Thymus (tissue), 14 donors: Measurements from ENCODE around the gene RPL39L. TPM values are rescaled to one million over a fixed set of nuclear protein-coding genes. Genes with fewer than 3 reads are reported as not detected.

Experiments
- DNase-seq, 9 donors: peaks; one replicate each; pipeline ENCODE4 v3.0.0-alpha.2; 2013; ENCODE audit warnings: low spot score in 9 of 9, low read depth in 6 of 9, missing footprints in 1 of 9
- H3K27ac ChIP-seq, 2 donors: one replicate each; pipeline ENCODE4 v1.5.1; 2013; ENCODE audit warnings: control low read depth in 1 of 2, low read depth in 1 of 2, low read length in 1 of 2, mild to moderate bottlenecking in 1 of 2, moderate library complexity in 1 of 2
- H3K27me3 ChIP-seq, 2 donors: one replicate each; pipeline ENCODE4 v1.5.1; 2013; ENCODE audit warnings: low read length in 1 of 2; ENCODE audit not compliant: control insufficient read depth in 2 of 2, insufficient read depth in 1 of 2
- H3K36me3 ChIP-seq, 2 donors: one replicate each; pipeline ENCODE4 v1.5.1; 2013; ENCODE audit warnings: low read length in 1 of 2, mild to moderate bottlenecking in 1 of 2, moderate library complexity in 1 of 2; ENCODE audit not compliant: control insufficient read depth in 2 of 2, insufficient read depth in 2 of 2
- H3K4me1 ChIP-seq, 2 donors: one replicate each; pipeline ENCODE4 v1.5.1; 2013; ENCODE audit warnings: low read length in 2 of 2; ENCODE audit not compliant: control insufficient read depth in 2 of 2, insufficient read depth in 2 of 2
- H3K4me3 ChIP-seq, 2 donors: one replicate each; pipeline ENCODE4 v1.5.1; 2013; ENCODE audit warnings: low read length in 2 of 2, control low read depth in 1 of 2, mild to moderate bottlenecking in 1 of 2
- H3K9me3 ChIP-seq, 2 donors: one replicate each; pipeline ENCODE4 v1.5.1; 2013; ENCODE audit warnings: low read length in 1 of 2, mild to moderate bottlenecking in 1 of 2; ENCODE audit not compliant: control insufficient read depth in 2 of 2, insufficient read depth in 1 of 2
- WGBS: extraction: QIAGEN DNeasy Blood & Tissue Kit; methylation state at CpG from one replicate; pipeline ENCODE4 v1.1.7; 2013; 5-methylcytosine and 5-hydroxymethylcytosine counted together
- long read RNA-seq, 10 donors: transcript quantifications; one replicate each; lab custom pipeline, GENCODE V29; 2026
- polyA plus RNA-seq: library from polyadenylated mRNA; stranded (reverse); fragments of 200-250 nt; gene quantifications from one replicate; pipeline ENCODE4 v1.2.3, GENCODE V29; 2013
- total RNA-seq: library from RNA; stranded (reverse); fragments of 120-200 nt; gene quantifications from one replicate; pipeline ENCODE4 v1.2.4, GENCODE V29; 2013
- donor health status: healthy.

The RPL39L gene
- 36.6 TPM for total RNA-seq
- 7.6 TPM for polyA plus RNA-seq
- long read RNA-seq, donor 1, result 0 reads
- long read RNA-seq, donor 2, result 0 reads
- long read RNA-seq, donor 3, transcript RPL39L-201 (3 exons, 756 nt), result major isoform, 38 of 40 reads
- long read RNA-seq, donor 3, partial matches to known transcripts, result 0 of 40 reads
- long read RNA-seq, donor 3, other reads (novel, unspliced or antisense), result 0 of 40 reads
- long read RNA-seq, donor 4, partial matches to known transcripts, result 0 of 4 reads
- long read RNA-seq, donor 4, other reads (novel, unspliced or antisense), result 0 of 4 reads
- long read RNA-seq, donor 5, transcript RPL39L-201 (3 exons, 756 nt), result major isoform, 23 of 24 reads
- long read RNA-seq, donor 5, partial matches to known transcripts, result 0 of 24 reads
- long read RNA-seq, donor 5, other reads (novel, unspliced or antisense), result 0 of 24 reads
- long read RNA-seq, donor 6, transcript RPL39L-201 (3 exons, 756 nt), result major isoform, 23 of 24 reads
- long read RNA-seq, donor 6, partial matches to known transcripts, result 0 of 24 reads
- long read RNA-seq, donor 6, other reads (novel, unspliced or antisense), result 0 of 24 reads
- long read RNA-seq, donor 7, transcript RPL39L-201 (3 exons, 756 nt), result major isoform, 17 of 17 reads
- long read RNA-seq, donor 7, partial matches to known transcripts, result 0 of 17 reads
- long read RNA-seq, donor 7, other reads (novel, unspliced or antisense), result 0 of 17 reads
- long read RNA-seq, donor 8, partial matches to known transcripts, result 0 of 3 reads
- long read RNA-seq, donor 8, other reads (novel, unspliced or antisense), result 0 of 3 reads
- long read RNA-seq, donor 9, transcript RPL39L-201 (3 exons, 756 nt), result major isoform, 14 of 14 reads
- long read RNA-seq, donor 9, partial matches to known transcripts, result 0 of 14 reads
- long read RNA-seq, donor 9, other reads (novel, unspliced or antisense), result 0 of 14 reads
- long read RNA-seq, donor 10, transcript RPL39L-201 (3 exons, 756 nt), result major isoform, 11 of 12 reads
- long read RNA-seq, donor 10, partial matches to known transcripts, result 0 of 12 reads
- long read RNA-seq, donor 10, other reads (novel, unspliced or antisense), result 0 of 12 reads

DNA sequence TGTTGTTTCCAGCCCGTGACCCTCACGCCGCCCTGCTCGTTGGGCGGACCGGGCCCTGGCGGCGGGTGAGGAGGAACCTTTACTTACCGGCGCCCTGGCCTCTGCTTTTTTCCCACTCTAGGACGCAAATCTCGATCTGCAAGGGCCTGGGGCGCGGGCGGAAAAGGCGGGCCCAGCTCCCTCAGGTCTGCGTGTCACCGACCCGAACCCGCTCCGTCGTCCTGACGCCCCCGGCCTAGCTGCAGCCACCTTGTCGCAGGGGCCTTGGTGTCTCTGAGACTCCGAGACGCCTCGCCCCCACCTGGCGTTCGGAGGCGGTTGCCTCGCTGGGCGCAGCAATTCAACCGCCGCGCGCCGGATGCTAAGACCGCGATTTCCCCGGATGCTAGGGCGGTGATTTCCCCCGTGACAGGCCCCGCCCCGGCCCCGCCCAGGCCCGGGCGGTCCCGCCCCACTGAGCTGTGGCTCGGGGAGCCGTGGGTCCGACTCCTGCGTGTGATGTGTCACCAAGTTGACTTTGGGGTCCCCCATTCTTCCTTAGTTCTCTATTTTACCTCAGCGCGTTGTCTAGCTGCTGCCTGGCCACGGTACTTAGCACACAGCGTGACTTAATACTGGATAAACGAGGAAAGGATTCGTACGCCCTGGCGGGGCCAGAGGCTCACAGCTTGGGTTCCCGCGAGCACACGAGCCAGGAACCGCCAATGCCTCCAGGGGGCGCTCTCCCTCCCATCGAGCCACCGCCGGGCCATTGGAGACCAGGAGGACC, at the start of gene RPL39L:
TSS of gene RPL39L (minus strand) at position 371 of the 769 bp plus-strand sequence. CDS start 18,196 bp downstream, outside the sequence.
- peaks cover 9 to 14% of the 10 kb centered on the region in 2 donors for H3K4me1 ChIP-seq
- H3K27ac ChIP-seq, result peak within 1 kb of the TSS; percentile 89 to 95
- peak; percentile 77 to 97 (median 91) for DNase-seq
- H3K27me3 ChIP-seq, result no peaks in the 10 kb centered on the region
- no peaks in the 10 kb centered on the region for H3K36me3 ChIP-seq
- H3K9me3 ChIP-seq, result peaks cover 0 to 14% of the 10 kb centered on the region in 2 donors
- peak within 1 kb of the TSS; percentile 61 to 62 for H3K4me3 ChIP-seq
- WGBS, result 8% methylated on average over 69 of the region's 69 CpGs

DNA sequence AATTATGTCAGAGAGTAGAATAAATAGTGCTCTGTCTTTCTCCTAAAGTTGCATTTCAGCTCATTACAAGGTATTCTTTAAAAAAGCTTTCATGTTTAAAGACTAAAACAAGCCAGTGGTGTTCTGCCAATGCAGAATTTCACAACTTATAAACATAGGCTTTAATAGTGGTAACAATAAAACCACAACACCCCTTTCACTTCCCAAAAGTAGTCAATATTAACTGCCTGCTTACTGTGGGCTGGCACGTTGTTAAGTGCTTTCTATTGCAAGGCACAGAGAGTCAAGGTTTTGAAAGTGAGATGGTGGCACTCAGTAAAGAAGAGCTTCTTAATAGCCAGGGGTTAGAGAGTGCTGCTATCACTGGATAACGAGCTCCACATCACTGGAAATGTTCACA, 49.6 kb upstream of the RPL39L start:
- Histone ChIP-seq H3K36me3 (no peaks in the 10 kb centered on the region), H3K4me1 (no peaks in the 10 kb centered on the region), H3K9me3 (no peaks in the 10 kb centered on the region), H3K4me3 (no peak overlapping the region), H3K27me3 (peaks cover 0 to 1% of the 10 kb centered on the region in 2 donors), H3K27ac (no peak overlapping the region)
- DNase-seq, result no peak
- WGBS, result 38% methylated on average over 2 of the region's 2 CpGs

DNA sequence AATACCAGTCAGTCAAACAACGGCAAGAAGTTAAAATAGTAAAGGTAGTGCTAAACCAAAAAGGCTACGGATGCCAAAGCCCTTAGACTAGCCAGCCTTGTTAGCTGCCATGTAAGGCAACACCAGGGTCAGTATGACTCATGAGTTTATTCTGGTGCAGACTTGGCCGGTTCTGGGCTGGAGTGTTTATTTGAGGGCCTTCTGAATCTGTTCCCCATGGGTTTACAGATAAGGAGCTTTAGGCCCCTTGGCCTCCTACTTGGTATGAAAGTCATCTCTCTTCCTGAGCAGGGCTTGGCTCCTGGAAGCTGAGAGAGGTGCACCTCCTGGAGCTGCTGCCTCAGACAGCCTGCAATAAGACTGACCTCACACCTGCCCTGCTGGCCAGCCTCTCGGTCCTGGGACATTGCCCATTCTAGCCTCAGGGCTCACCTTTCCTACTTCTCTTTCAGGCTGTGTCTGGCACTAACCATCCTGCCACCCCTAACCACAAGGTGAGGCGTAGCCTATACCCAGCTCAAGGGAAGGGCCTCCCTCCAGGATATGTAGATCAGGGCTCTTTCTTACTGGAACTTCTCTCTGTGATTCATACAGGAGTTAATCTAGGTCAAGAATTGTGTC, 47.6 kb upstream of the RPL39L start:
- H3K27me3 ChIP-seq, result no peaks in the 10 kb centered on the region
- no peak overlapping the region for H3K27ac ChIP-seq
- H3K9me3 ChIP-seq, result no peaks in the 10 kb centered on the region
- H3K4me1 ChIP-seq, result no peaks in the 10 kb centered on the region
- no peaks in the 10 kb centered on the region for H3K36me3 ChIP-seq
- no peak for DNase-seq
- no peak overlapping the region for H3K4me3 ChIP-seq
- WGBS, result 93% methylated on average over 5 of the region's 5 CpGs

DNA sequence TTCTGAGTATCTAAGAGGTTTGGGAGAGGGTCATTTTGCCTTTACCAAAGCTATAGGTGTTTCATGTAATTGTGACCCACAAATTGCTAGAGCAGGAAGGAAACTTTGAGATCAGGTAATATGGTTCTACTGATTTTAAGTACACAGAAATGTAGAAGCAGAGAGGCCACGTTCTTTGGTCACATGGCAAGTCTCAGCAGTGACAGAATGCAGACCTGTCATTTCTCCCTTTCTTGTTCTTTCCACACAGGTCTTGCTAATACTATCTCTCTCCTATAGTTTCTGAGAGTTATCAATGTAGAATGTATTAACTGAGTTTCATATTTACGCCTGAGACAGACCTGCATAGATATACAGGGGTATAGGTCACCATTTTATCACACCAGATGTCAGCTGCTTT, 47.1 kb upstream of the RPL39L start:
- H3K27ac ChIP-seq, result no peak overlapping the region
- H3K4me1 ChIP-seq, result no peaks in the 10 kb centered on the region
- WGBS, result 87% methylated on average over 2 of the region's 2 CpGs
- no peaks in the 10 kb centered on the region for H3K27me3 ChIP-seq
- no peaks in the 10 kb centered on the region for H3K9me3 ChIP-seq
- DNase-seq, result no peak
- H3K4me3 ChIP-seq, result no peak overlapping the region
- no peaks in the 10 kb centered on the region for H3K36me3 ChIP-seq

DNA sequence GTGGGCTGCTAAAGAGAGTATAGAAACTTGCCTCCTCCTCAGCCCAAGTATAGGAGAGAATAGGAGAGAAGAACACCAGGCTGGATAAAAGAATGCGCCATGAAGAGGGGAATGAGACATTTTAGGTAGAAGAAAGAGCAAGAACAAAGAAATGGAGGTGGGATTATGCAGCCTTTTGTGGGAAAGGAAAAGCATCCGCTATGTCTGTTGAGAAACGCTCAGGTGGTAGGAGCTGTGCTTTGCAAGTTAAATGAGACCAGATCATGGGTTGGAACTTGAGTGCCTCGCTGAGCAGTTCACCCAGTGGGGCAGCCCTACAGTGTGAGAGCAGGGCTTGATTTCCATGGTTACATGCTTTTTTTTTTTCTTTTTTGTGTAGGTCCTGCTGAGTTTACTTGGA, 46.5 kb upstream of the RPL39L start:
- DNase-seq, result no peak
- Histone ChIP-seq H3K27me3 (no peaks in the 10 kb centered on the region), H3K4me3 (no peak overlapping the region), H3K9me3 (no peaks in the 10 kb centered on the region), H3K36me3 (no peaks in the 10 kb centered on the region), H3K4me1 (no peaks in the 10 kb centered on the region), H3K27ac (no peak overlapping the region)
- 96% methylated on average over 4 of the region's 4 CpGs for WGBS

DNA sequence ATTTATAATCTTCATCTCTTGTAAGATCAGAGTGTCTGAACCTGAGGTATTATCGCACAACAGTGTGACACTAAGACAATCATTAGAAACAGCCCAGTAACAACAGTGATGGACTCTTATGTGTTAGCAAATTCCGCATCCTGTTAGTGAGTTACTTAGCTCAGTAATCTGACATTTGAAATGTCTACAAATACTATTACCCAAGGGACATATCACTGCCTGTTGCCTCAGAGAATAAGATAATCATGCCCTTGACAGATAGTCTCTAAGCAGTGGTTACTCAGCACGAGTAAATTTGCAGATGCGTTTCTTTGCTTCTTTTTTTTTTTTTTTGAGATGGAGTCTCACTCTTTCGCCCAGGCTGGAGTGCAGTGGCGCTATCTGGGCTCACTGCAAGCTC, 44.6 kb upstream of the RPL39L start:
- H3K4me1 ChIP-seq, result no peaks in the 10 kb centered on the region
- no peak for DNase-seq
- 98% methylated on average over 6 of the region's 6 CpGs for WGBS
- no peaks in the 10 kb centered on the region for H3K9me3 ChIP-seq
- no peak overlapping the region for H3K27ac ChIP-seq
- no peaks in the 10 kb centered on the region for H3K27me3 ChIP-seq
- H3K4me3 ChIP-seq, result no peak overlapping the region
- H3K36me3 ChIP-seq, result no peaks in the 10 kb centered on the region

DNA sequence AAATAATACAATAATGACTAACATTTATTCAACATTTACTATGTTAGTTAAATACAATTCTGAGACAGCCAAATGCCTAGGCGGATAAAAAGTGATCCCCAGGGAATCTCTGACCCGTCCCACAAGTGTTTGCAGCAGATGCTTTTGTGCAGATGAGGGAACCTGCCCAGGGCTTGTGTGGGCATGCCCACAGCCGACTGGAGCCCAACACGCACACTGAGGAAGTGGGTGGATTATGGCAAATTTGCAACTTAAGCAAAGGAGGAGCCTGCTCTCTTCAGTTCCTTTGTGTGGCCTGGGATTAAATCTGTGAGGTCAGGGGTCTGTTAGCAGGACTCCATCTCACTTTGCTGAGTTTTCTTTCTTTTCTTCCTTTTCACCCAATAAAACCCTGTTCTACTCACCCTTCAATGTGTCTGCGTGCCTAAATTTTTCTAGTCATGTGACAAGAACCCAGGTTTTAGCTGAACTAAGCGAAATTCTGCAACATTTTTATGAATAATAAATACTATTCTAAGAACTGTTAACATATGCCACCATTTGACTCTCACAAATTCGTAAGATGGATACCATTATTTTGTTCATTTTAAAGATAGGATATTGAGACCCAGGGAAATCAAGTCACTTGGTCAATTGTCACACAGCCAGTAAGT, 44.0 kb upstream of the RPL39L start:
- DNase-seq, result no peak
- H3K4me1 ChIP-seq, result no peaks in the 10 kb centered on the region
- no peak overlapping the region for H3K4me3 ChIP-seq
- no peaks in the 10 kb centered on the region for H3K27me3 ChIP-seq
- H3K9me3 ChIP-seq, result no peaks in the 10 kb centered on the region
- H3K27ac ChIP-seq, result no peak overlapping the region
- 86% methylated on average over 7 of the region's 7 CpGs for WGBS
- no peaks in the 10 kb centered on the region for H3K36me3 ChIP-seq
